ENCODE measurements around the gene MUC5AC. TPM values are rescaled to one million over a fixed set of nuclear protein-coding genes. Genes with fewer than 3 reads are reported as not detected.

MUC5AC gene
- total RNA-seq, 1 experiment from 2014 or later: under 0.01 TPM

DNA sequence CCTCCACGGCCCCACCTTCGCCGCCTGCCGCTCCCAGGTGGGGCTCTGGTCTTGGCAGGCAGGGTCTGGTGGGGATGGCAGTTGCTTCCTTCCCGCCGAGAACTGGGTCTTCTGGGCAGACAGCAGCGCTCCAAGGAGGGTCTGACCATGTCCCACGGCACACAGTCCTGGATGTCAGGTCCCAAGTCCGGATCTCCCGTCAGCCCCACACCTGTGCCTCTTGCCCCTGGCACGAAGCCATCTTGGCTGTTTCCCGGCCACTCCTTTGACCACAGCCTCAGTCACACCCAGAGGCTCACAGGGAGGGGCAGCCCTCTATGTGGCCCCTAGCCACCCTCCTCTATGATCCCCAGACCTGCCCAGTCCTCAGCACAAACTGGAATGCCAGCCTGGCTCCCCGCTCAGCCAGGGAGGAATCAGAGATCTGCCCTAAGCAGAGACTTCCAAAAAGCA lies 79.4 kb downstream of the MUC5AC start:
- no TSS peak for BruUV-seq (replicated peaks)
- Histone ChIP-seq H3K4me2 (ENCODE audit: low read length) (no peak overlapping the region), H3K27me3 (ENCODE audit: insufficient read depth, low read length) (no peaks in the 10 kb centered on the region), H3K4me1 (ENCODE audit: control insufficient read depth in 1 of 2, insufficient read depth in 2 of 2, low read length in 2 of 2) (peaks cover 0 to 6% of the 10 kb centered on the region in 2 experiments; a peak in 1 of 4 replicates), H3K9me2 (ENCODE audit: insufficient read depth) (no peaks in the 10 kb centered on the region), H3K79me2 (ENCODE audit: insufficient read depth, low read length) (no peaks in the 10 kb centered on the region), H4K20me1 (ENCODE audit: insufficient read depth) (no peaks in the 10 kb centered on the region), H3K4me3 (replicated peaks in 1 of 2; ENCODE audit: low read depth in 1 of 2, low read length in 2 of 2) (no peak overlapping the region), H3K36me3 (ENCODE audit: control insufficient read depth in 1 of 2, insufficient read depth in 2 of 2, low read length in 2 of 2) (no peaks in the 10 kb centered on the region), H3K9ac (ENCODE audit: low read length) (no peak overlapping the region), H3K27ac (ENCODE audit: low read depth, low read length) (no peak overlapping the region), H2AFZ (ENCODE audit: low read depth, low read length, poor library complexity, severe bottlenecking) (no peak overlapping the region), H3K9me3 (ENCODE audit: control insufficient read depth in 1 of 2, insufficient read depth in 1 of 2, low read depth in 1 of 2, low read length in 2 of 2) (no peaks in the 10 kb centered on the region)
- TF ChIP-seq POLR2A (IDR thresholded peaks at IDR 0.05; ENCODE audit: borderline replicate concordance, extremely low read depth, insufficient read depth, insufficient read length): no peak
- TF ChIP-seq MAX (IDR thresholded peaks at IDR 0.05): no peak
- no peak for TF ChIP-seq CBX3 (IDR thresholded peaks at IDR 0.05; ENCODE audit: low read depth)
- no peak for TF ChIP-seq SRF (IDR thresholded peaks at IDR 0.05; ENCODE audit: low read depth)
- TF ChIP-seq, protein P1, sequence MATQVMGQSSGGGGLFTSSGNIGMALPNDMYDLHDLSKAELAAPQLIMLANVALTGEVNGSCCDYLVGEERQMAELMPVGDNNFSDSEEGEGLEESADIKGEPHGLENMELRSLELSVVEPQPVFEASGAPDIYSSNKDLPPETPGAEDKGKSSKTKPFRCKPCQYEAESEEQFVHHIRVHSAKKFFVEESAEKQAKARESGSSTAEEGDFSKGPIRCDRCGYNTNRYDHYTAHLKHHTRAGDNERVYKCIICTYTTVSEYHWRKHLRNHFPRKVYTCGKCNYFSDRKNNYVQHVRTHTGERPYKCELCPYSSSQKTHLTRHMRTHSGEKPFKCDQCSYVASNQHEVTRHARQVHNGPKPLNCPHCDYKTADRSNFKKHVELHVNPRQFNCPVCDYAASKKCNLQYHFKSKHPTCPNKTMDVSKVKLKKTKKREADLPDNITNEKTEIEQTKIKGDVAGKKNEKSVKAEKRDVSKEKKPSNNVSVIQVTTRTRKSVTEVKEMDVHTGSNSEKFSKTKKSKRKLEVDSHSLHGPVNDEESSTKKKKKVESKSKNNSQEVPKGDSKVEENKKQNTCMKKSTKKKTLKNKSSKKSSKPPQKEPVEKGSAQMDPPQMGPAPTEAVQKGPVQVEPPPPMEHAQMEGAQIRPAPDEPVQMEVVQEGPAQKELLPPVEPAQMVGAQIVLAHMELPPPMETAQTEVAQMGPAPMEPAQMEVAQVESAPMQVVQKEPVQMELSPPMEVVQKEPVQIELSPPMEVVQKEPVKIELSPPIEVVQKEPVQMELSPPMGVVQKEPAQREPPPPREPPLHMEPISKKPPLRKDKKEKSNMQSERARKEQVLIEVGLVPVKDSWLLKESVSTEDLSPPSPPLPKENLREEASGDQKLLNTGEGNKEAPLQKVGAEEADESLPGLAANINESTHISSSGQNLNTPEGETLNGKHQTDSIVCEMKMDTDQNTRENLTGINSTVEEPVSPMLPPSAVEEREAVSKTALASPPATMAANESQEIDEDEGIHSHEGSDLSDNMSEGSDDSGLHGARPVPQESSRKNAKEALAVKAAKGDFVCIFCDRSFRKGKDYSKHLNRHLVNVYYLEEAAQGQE (IDR thresholded peaks at IDR 0.05; ENCODE audit: low read depth): no peak
- no peak for TF ChIP-seq POLR2AphosphoS5 (IDR thresholded peaks at IDR 0.05; ENCODE audit: low read depth, low read length)
- TF ChIP-seq EZH2phosphoT487 (IDR thresholded peaks at IDR 0.05; ENCODE audit: borderline replicate concordance): no peak
- TF ChIP-seq JUND (IDR thresholded peaks at IDR 0.05): no peak
- no peak for TF ChIP-seq FOSL1 (IDR thresholded peaks at IDR 0.05; ENCODE audit: low read depth)
- no peak for TF ChIP-seq SP1 (IDR thresholded peaks at IDR 0.05; ENCODE audit: low read depth)
- TF ChIP-seq TCF7L2 (IDR thresholded peaks at IDR 0.05; ENCODE audit: borderline replicate concordance, extremely low read depth, insufficient read depth, insufficient read length): no peak
- TF ChIP-seq EZH2 (IDR thresholded peaks at IDR 0.05): no peak
- TF ChIP-seq, protein P2, sequence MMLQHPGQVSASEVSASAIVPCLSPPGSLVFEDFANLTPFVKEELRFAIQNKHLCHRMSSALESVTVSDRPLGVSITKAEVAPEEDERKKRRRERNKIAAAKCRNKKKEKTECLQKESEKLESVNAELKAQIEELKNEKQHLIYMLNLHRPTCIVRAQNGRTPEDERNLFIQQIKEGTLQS (IDR thresholded peaks at IDR 0.05): no peak
- TF ChIP-seq ZNF274 (IDR thresholded peaks at IDR 0.05; ENCODE audit: low read depth, low read length): no peak
- POLR2A ChIA-PET: no interaction called here
- ATAC-seq (no peak), DNase-seq (ENCODE audit: low read depth, low spot score) (no peak)
- intact Hi-C loops (cut with micrococcal nuclease): no loop called here
- RAD21 ChIA-PET (ENCODE audit: low non-redundant PET in 1 of 2, low total read pairs in 2 of 2, uncharacterized antibody in 2 of 2, unreplicated experiment in 2 of 2): no interaction called here
- CTCF ChIA-PET: no interaction called here
